Fibroblast of skin of left quadriceps (primary cell): Measurements from ENCODE around the gene CKAP2L.
"Not testable (repeated sequence)": the region's sequence is repeated elsewhere in the genome, so short reads cannot be mapped to it uniquely, and the experiment has no call there.

Experiments used
- DNase-seq, 2 experiments: peaks; one replicate each; pipeline ENCODE4 v3.0.0-alpha.2; 2013; ENCODE audit warnings: low read depth in 2 of 2

CKAP2L gene

GRCh38 chr2:112726487-112727190 lies 37.8 kb downstream of the CKAP2L start:
- peak; percentile 75 to 76 for DNase-seq

- no peak for DNase-seq
Measured at GRCh38 chr2:112725545-112726457, 38.6 kb downstream of the CKAP2L start.

- no peak for DNase-seq
Measured at GRCh38 chr2:112724591-112725525, 39.6 kb downstream of the CKAP2L start.

GRCh38 chr2:112723995-112724394 lies 40.4 kb downstream of the CKAP2L start:
- no peak for DNase-seq

- DNase-seq, result no peak
Measured at GRCh38 chr2:112723547-112723940, 40.9 kb downstream of the CKAP2L start.

- no peak for DNase-seq
Measured at GRCh38 chr2:112722816-112723546, 41.4 kb downstream of the CKAP2L start.

- DNase-seq, result no peak
Measured at GRCh38 chr2:112721819-112722522, 42.4 kb downstream of the CKAP2L start.

GRCh38 chr2:112720785-112721184 lies 43.6 kb downstream of the CKAP2L start, which contains the start of gene NT5DC4:
TSS of gene NT5DC4 (plus strand) at chr2:112721020. CDS start at chr2:112721080, 60 bp downstream.
- no peak for DNase-seq

- DNase-seq, result no peak
Measured at GRCh38 chr2:112718863-112719370, 45.5 kb downstream of the CKAP2L start.

- DNase-seq, result not testable (repeated sequence)
Measured at GRCh38 chr2:112716826-112717352, 47.5 kb downstream of the CKAP2L start.

- not testable (repeated sequence) for DNase-seq
Measured at GRCh38 chr2:112716094-112716493, 48.3 kb downstream of the CKAP2L start.

GRCh38 chr2:112714836-112715631 lies 49.4 kb downstream of the CKAP2L start:
- DNase-seq, result no peak

GRCh38 chr2:112714331-112714730 lies 50.1 kb downstream of the CKAP2L start:
- no peak for DNase-seq

GRCh38 chr2:112713926-112714325 lies 50.5 kb downstream of the CKAP2L start:
- DNase-seq, result no peak

- DNase-seq, result no peak
Measured at GRCh38 chr2:112713585-112713925, 50.9 kb downstream of the CKAP2L start.

GRCh38 chr2:112712903-112713584 lies 51.4 kb downstream of the CKAP2L start:
- no peak for DNase-seq

GRCh38 chr2:112712465-112712864 lies 51.9 kb downstream of the CKAP2L start:
- no peak for DNase-seq

- no peak for DNase-seq
Measured at GRCh38 chr2:112710956-112711750, 53.3 kb downstream of the CKAP2L start.
